ACC112 (cell line): ENCODE data around the gene PPP1R2C.

Experiments
- H2AFZ ChIP-seq: fragments of 200-600 bp; sonication (generic); one replicate; pipeline ENCODE4 v1.6.0; 2017; ENCODE audit warnings: antibody characterized with exemption, low read length; ENCODE audit not compliant: unreplicated experiment
- H3K27ac ChIP-seq: fragments of 200-600 bp; sonication (generic); 2 replicates; pipeline ENCODE4 v1.5.1; 2014; ENCODE audit warnings: low read depth, mild to moderate bottlenecking, antibody characterized with exemption, low read length, moderate library complexity
- H3K27me3 ChIP-seq: fragments of 200-600 bp; sonication (generic); 2 replicates; pipeline ENCODE4 v1.6.1; 2014; ENCODE audit warnings: mild to moderate bottlenecking, antibody characterized with exemption, low read length, moderate library complexity, mixed read lengths; ENCODE audit not compliant: insufficient read depth
- H3K36me3 ChIP-seq: fragments of 200-600 bp; sonication (generic); 2 replicates; pipeline ENCODE4 v1.6.1; 2016; ENCODE audit warnings: mild to moderate bottlenecking, antibody characterized with exemption, low read length, moderate library complexity, mixed read lengths; ENCODE audit not compliant: insufficient read depth
- H3K4me1 ChIP-seq: fragments of 200-600 bp; sonication (generic); one replicate; pipeline ENCODE4 v1.6.1; 2016; ENCODE audit warnings: low read length, mixed read lengths; ENCODE audit not compliant: insufficient read depth, unreplicated experiment, control insufficient read depth
- H3K4me3 ChIP-seq: fragments of 200-600 bp; sonication (generic); 2 replicates; pipeline ENCODE4 v1.5.1; 2014; ENCODE audit warnings: mild to moderate bottlenecking, low read depth, low read length
- H3K79me2 ChIP-seq: fragments of 200-600 bp; sonication (generic); one replicate; pipeline ENCODE4 v1.6.0; 2016; ENCODE audit warnings: low read length; ENCODE audit not compliant: control insufficient read depth, unreplicated experiment, insufficient read depth

Gene PPP1R2C

DNA sequence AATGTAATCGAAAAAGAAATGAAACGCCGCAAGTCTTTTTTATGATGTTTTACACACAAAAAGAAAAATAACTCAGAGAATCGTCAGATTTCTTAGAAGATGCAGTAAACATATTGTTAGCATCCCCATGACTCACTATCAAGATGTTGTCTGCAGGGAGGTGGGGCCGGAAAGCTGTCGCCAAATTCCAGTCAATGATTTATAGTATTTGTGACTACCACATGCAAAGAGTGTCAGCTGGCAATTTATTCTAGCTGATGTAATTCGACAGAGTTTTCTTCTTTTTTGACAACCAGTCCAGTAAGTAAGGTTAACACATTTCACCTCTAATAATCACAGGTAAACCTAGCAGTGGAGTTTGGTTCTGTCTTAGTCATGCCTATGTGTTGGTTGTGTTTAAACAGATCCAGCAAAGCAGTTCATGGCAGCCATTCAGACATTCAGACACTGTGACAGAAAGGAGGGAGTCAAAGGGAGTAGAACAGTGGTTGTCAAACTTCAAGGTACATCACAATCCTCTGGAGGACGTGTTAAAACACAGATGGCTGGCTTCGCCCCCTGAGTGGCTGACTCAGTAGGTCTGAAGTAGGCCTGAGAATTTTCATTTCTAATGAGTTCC, 19.8 kb upstream of the PPP1R2C start:
- Histone ChIP-seq H3K4me3 (no peak overlapping the region), H3K4me1 (no peaks in the 10 kb centered on the region), H3K36me3 (no peaks in the 10 kb centered on the region), H3K27me3 (no peaks in the 10 kb centered on the region), H3K27ac (no peak overlapping the region), H3K79me2 (no peaks in the 10 kb centered on the region), H2AFZ (no peak overlapping the region)

GRCh38 chrX:42783451-42783850, 5.5 kb upstream of the PPP1R2C start:
- Histone ChIP-seq H3K4me1 (no peaks in the 10 kb centered on the region), H3K27me3 (no peaks in the 10 kb centered on the region), H3K79me2 (no peaks in the 10 kb centered on the region), H3K27ac (no peak overlapping the region), H2AFZ (no peak overlapping the region), H3K36me3 (no peaks in the 10 kb centered on the region), H3K4me3 (no peak overlapping the region)

- Histone ChIP-seq H3K4me1 (no peaks in the 10 kb centered on the region), H3K27ac (no peak overlapping the region), H3K36me3 (no peaks in the 10 kb centered on the region), H2AFZ (no peak overlapping the region), H3K4me3 (no peak overlapping the region), H3K79me2 (no peaks in the 10 kb centered on the region), H3K27me3 (no peaks in the 10 kb centered on the region)
Measured at GRCh38 chrX:42776195-42776594, 1.8 kb downstream of the PPP1R2C start.

DNA sequence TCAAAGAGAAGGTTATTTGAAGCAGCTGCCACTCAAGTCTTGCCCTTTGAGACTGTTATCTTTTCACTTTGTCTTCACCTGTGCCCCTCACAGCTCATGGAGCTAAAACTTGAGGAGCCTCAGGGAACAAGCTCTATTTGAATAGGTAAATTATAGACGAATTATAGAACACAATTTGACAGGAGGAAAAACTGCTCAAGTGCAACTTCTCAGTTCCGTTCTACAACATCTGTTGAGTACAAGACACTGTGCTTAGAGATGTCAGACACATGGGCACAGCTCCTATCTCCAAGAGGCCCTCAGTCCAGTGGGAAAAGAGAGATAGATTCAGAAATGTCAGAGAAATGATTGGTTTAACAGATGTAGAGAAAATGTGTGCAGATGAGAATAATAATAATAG, 5.1 kb downstream of the PPP1R2C start:
- Histone ChIP-seq H3K27ac (no peak overlapping the region), H3K36me3 (no peaks in the 10 kb centered on the region), H2AFZ (no peak overlapping the region), H3K4me3 (no peak overlapping the region), H3K79me2 (no peaks in the 10 kb centered on the region), H3K4me1 (no peaks in the 10 kb centered on the region), H3K27me3 (no peaks in the 10 kb centered on the region)

DNA sequence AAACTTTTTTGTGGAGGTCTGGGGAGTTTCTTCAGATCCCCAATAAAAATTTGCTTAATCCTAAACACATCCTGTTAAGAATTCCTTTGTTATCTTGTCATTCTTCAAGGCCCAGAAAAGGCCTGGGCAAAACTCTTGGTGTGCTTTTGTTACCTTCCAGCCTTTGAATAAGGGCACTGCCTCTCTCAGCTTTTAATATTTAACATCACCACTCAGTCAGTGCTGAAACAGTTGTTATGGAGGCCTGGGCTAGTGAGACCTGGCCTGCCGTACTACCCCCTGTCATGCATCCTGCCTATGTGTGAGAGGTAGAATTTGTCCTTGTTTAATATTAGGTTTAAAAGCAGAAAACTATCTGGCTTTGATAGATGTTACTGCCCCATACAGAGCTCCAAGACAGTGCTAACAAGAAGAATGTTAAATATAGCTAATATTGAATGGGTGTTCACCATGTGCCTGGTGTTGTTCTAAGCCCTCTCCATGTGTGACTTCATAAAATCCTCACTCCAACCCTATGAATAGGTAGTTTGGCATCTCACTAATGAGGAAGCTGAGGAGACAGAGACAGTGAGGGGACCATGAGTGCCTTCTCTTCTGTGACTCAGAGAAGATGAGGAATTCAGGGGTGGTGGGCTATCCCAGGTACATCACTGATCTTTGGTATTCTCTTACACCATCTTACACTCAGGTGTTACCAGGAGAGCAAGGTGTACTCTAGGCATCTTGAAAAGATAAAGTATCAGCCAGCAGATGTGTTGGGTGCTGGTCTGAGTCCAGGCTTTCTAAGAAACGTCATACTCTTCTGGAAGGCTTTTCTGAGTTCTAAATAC, 6.2 kb downstream of the PPP1R2C start:
- Histone ChIP-seq H3K4me1 (no peaks in the 10 kb centered on the region), H3K36me3 (no peaks in the 10 kb centered on the region), H3K4me3 (no peak overlapping the region), H3K27ac (no peak overlapping the region), H2AFZ (no peak overlapping the region), H3K79me2 (no peaks in the 10 kb centered on the region), H3K27me3 (no peaks in the 10 kb centered on the region)

DNA sequence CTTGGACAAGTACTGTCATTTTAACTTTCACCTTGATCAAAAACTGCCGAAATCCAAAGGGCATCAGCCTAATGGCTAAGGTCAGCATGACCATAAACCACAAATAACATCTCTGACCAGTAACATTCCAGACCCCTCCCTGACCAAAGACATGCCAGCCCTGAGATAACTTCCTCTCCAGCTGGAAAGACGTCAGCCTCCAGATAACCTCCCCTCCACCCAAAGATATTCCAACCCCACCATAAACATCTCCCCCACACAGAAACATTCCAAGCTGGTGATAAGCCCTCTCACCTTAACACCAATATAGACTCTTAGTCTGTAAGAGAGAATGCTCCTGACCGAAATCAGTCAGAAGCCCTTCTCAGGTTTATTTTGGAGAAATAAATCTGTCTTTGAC, 7.4 kb downstream of the PPP1R2C start:
- H3K4me1 ChIP-seq, result no peaks in the 10 kb centered on the region
- no peaks in the 10 kb centered on the region for H3K36me3 ChIP-seq
- no peak overlapping the region for H2AFZ ChIP-seq
- H3K79me2 ChIP-seq, result no peaks in the 10 kb centered on the region
- no peaks in the 10 kb centered on the region for H3K27me3 ChIP-seq
- no peak overlapping the region for H3K4me3 ChIP-seq
- no peak overlapping the region for H3K27ac ChIP-seq

DNA sequence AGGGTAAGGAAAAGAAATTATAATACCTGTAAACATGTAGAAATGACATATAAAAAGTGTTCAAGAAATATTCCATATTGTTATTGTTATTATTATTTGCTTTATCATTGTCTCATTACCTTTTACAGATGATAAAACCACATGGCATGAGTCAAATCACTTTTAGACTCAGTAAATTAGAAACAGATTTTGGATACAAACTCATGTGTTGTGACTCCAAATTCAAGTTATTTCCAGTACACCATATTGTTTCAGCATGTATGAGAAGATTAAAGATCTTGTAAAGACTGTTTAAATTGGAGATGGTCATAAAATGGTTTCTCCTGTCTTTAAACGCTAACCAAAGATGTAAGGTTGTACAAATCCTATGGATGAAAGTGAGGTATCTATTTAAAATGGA, 18.1 kb downstream of the PPP1R2C start:
- H3K79me2 ChIP-seq, result no peaks in the 10 kb centered on the region
- H3K4me3 ChIP-seq, result no peak overlapping the region
- H2AFZ ChIP-seq, result no peak overlapping the region
- H3K36me3 ChIP-seq, result no peaks in the 10 kb centered on the region
- H3K27ac ChIP-seq, result no peak overlapping the region
- H3K27me3 ChIP-seq, result no peaks in the 10 kb centered on the region
- peaks cover 12% of the 10 kb centered on the region for H3K4me1 ChIP-seq

DNA sequence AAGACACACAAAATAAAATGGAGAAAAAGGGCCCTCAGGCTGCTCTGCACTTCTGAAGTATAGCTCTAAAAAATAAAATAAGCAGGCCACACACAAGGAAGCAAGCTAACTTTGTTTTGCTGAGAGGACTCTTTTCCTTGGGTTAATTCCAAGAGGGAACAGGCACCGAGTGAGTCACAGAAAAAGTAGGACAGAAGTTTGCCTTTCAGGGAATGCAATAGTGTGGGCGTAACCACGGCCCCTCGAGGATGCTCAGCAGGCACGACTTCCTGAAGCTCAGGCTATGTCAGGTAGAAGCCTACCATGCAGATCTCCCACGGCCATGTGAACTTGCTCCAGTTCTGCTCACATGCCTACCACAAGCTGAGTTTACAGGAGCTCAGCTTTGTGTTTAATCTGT, 22.1 kb downstream of the PPP1R2C start:
- no peaks in the 10 kb centered on the region for H3K36me3 ChIP-seq
- no peaks in the 10 kb centered on the region for H3K27me3 ChIP-seq
- peaks cover 12% of the 10 kb centered on the region for H3K4me1 ChIP-seq
- H3K27ac ChIP-seq, result peak overlapping the region; percentile 45
- peak overlapping the region; percentile 60 for H2AFZ ChIP-seq
- no peaks in the 10 kb centered on the region for H3K79me2 ChIP-seq
- no peak overlapping the region; the same call in 1 of the 2 replicates for H3K4me3 ChIP-seq

DNA sequence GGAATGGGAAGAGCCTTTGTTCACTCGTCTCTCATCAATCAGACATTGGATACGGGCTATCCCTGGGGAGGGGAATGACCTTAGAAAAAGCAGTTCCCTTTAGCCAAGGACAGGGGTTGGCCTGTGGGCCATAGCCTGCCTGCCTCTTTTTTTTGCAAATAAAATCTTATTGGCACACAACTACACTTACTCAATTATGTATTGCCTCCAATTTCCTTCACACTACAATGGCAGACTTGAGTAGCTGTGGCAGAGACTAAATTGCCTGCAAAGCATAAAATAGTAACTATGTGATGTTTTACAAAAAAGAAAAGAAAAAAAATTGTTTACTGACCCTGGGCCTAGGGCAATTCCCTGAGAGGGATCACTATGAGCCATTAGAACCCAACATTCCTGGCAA, 23.4 kb downstream of the PPP1R2C start:
- Histone ChIP-seq H2AFZ (no peak overlapping the region), H3K36me3 (no peaks in the 10 kb centered on the region), H3K27ac (no peak overlapping the region), H3K79me2 (no peaks in the 10 kb centered on the region), H3K4me1 (peaks cover 12% of the 10 kb centered on the region), H3K4me3 (no peak overlapping the region), H3K27me3 (no peaks in the 10 kb centered on the region)

DNA sequence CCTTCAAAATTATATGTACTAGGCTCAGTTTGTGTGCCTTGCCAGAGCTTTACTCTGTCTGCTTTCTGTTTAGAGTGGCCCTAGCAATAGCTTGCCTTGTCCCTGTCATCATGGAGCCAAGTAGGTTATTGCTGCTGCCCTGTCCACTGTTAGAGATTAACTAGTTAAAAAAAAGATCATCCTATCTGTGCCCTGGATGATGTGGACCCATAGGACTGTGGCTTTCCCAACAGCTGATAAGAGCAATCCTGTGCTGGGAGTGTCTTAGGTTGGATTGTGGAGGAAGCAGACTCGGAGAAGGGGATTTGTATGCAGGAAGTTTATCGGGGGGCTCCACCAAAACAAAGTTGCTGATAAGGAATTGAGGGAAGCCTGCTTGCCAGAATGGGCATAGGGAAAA, 23.8 kb downstream of the PPP1R2C start:
- H3K36me3 ChIP-seq, result no peaks in the 10 kb centered on the region
- no peaks in the 10 kb centered on the region for H3K27me3 ChIP-seq
- no peaks in the 10 kb centered on the region for H3K79me2 ChIP-seq
- H3K4me1 ChIP-seq, result peaks cover 12% of the 10 kb centered on the region
- peak overlapping the region; percentile 60 for H2AFZ ChIP-seq
- no peak overlapping the region for H3K27ac ChIP-seq
- H3K4me3 ChIP-seq, result no peak overlapping the region

GRCh38 chrX:42752730-42753129, 25.2 kb downstream of the PPP1R2C start:
- no peak overlapping the region for H3K27ac ChIP-seq

More at GRCh38 chrX:42752730-42753129, 25.2 kb downstream of the PPP1R2C start:
- Histone ChIP-seq H3K27me3 (no peaks in the 10 kb centered on the region), H2AFZ (no peak overlapping the region), H3K79me2 (no peaks in the 10 kb centered on the region), H3K36me3 (no peaks in the 10 kb centered on the region), H3K4me3 (no peak overlapping the region), H3K4me1 (peaks cover 23% of the 10 kb centered on the region)
